GM12892 (cell line): ENCODE results near the gene ALDH1A1.

Experiments used
- POLR2A ChIP-seq: IDR thresholded peaks from 2 replicates; pipeline ENCODE4 v1.6.1; 2011; ENCODE audit warnings: low read depth, low read length, control low read depth
- POLR2AphosphoS5 ChIP-seq: IDR thresholded peaks from 2 replicates; pipeline ENCODE4 v1.6.1; 2011; ENCODE audit warnings: low read depth, low read length, control low read depth

- TF ChIP-seq POLR2A (no peak), POLR2AphosphoS5 (no peak)
Measured at GRCh38 chr9:72898784-72899733, 53.8 kb downstream of the ALDH1A1 start.
